CD14-positive monocyte (primary cell): ENCODE results near the gene PTCH2. TPM values are rescaled to one million over a fixed set of nuclear protein-coding genes. Genes with fewer than 3 reads are reported as not detected.
A peak's percentile ranks its signal among the peaks of the same experiment; 100 is the strongest.
"Not testable (repeated sequence)": the region's sequence is repeated elsewhere in the genome, so short reads cannot be mapped to it uniquely, and the experiment has no call there.

Experiments used
- DNase-seq, 3 donors: peaks; one replicate each; pipeline ENCODE4 v3.0.0-alpha.2; 2011 to 2022
- H2AFZ ChIP-seq: 2 replicates; pipeline ENCODE4 v1.6.0; 2012; ENCODE audit warnings: mild to moderate bottlenecking, low read depth, low read length, inconsistent platforms; ENCODE audit not compliant: insufficient read depth, poor library complexity, severe bottlenecking
- H3K27ac ChIP-seq, 2 donors: 1 replicate in 1 of 2; 2 replicates in 1 of 2; pipeline ENCODE4 v1.5.1; 2012 to 2013; ENCODE audit warnings: low read length in 2 of 2, control low read depth in 1 of 2, inconsistent platforms in 1 of 2, low read depth in 1 of 2, mild to moderate bottlenecking in 1 of 2
- H3K27me3 ChIP-seq, 2 donors: one replicate each; pipeline versions ENCODE4 v1.6.0 to v1.6.1; 2011 to 2013; ENCODE audit warnings: low read length in 2 of 2; ENCODE audit not compliant: control insufficient read depth in 2 of 2, insufficient read depth in 2 of 2
- H3K36me3 ChIP-seq, 2 donors: replicated peaks in 1 of 2; 1 replicate in 1 of 2; 2 replicates in 1 of 2; pipeline versions ENCODE4 v1.5.1 to v1.6.1; 2012 to 2013; ENCODE audit warnings: low read length in 2 of 2, control low read depth in 1 of 2, inconsistent platforms in 1 of 2, mild to moderate bottlenecking in 1 of 2; ENCODE audit not compliant: insufficient read depth in 2 of 2, control insufficient read depth in 1 of 2
- H3K4me1 ChIP-seq, 2 donors: 1 replicate in 1 of 2; 2 replicates in 1 of 2; pipeline versions ENCODE4 v1.5.1 to v1.6.1; 2012 to 2013; ENCODE audit warnings: low read length in 2 of 2, control low read depth in 1 of 2, inconsistent platforms in 1 of 2, mild to moderate bottlenecking in 1 of 2, moderate library complexity in 1 of 2; ENCODE audit not compliant: insufficient read depth in 2 of 2, control insufficient read depth in 1 of 2
- H3K4me2 ChIP-seq: replicated peaks from 2 replicates; pipeline ENCODE3; 2012; ENCODE audit warnings: low read length, moderate library complexity, mild to moderate bottlenecking; ENCODE audit not compliant: poor library complexity, severe bottlenecking; ENCODE audit errors: extremely low read depth
- H3K4me3 ChIP-seq, 3 experiments: fragments of 200-600 bp in 1 of 3; sonication (generic) in 1 of 3; replicated peaks in 1 of 3; 1 replicate in 2 of 3; 2 replicates in 1 of 3; pipeline ENCODE4 v1.5.1; 2011 to 2013; ENCODE audit warnings: low read length in 3 of 3, mild to moderate bottlenecking in 3 of 3, control low read depth in 2 of 3, low read depth in 2 of 3, inconsistent platforms in 1 of 3, moderate library complexity in 1 of 3
- H3K79me2 ChIP-seq: 2 replicates; pipeline ENCODE4 v1.6.0; 2012; ENCODE audit warnings: mild to moderate bottlenecking, control low read depth, inconsistent platforms, low read length, moderate library complexity; ENCODE audit not compliant: insufficient read depth
- H3K9ac ChIP-seq: 2 replicates; pipeline ENCODE4 v1.6.0; 2017; ENCODE audit warnings: low read length, mild to moderate bottlenecking; ENCODE audit not compliant: insufficient read depth, poor library complexity, severe bottlenecking
- H3K9me3 ChIP-seq, 2 donors: replicated peaks in 1 of 2; 1 replicate in 1 of 2; 2 replicates in 1 of 2; pipeline versions ENCODE4 v1.5.1 to v1.6.1; 2012 to 2013; ENCODE audit warnings: low read length in 2 of 2, control low read depth in 1 of 2; ENCODE audit not compliant: control insufficient read depth in 1 of 2, insufficient read depth in 1 of 2
- H4K20me1 ChIP-seq: 2 replicates; pipeline ENCODE4 v1.6.0; 2012; ENCODE audit warnings: mild to moderate bottlenecking, low read length, control low read depth, moderate library complexity; ENCODE audit not compliant: insufficient read depth
- H3K27ac Mint-ChIP-seq, 7 donors: one replicate each; pipeline ENCODE4 v1.8.0; 2020; ENCODE audit warnings: mild to moderate bottlenecking in 7 of 7, mixed read lengths in 7 of 7, moderate library complexity in 6 of 7, inconsistent platforms in 2 of 7
- H3K27me3 Mint-ChIP-seq, 3 donors: one replicate each; pipeline ENCODE4 v1.8.0; 2021 to 2022; ENCODE audit warnings: low read depth in 3 of 3, mild to moderate bottlenecking in 3 of 3, mixed read lengths in 3 of 3, moderate library complexity in 3 of 3, inconsistent platforms in 1 of 3
- H3K36me3 Mint-ChIP-seq, 2 donors: one replicate each; pipeline ENCODE4 v1.8.0; 2020; ENCODE audit warnings: mixed read lengths in 2 of 2, inconsistent platforms in 1 of 2, mild to moderate bottlenecking in 1 of 2
- H3K4me1 Mint-ChIP-seq: one replicate; pipeline ENCODE4 v1.8.0; 2020; ENCODE audit warnings: mild to moderate bottlenecking, mixed read lengths
- H3K4me3 Mint-ChIP-seq, 2 donors: one replicate each; pipeline ENCODE4 v1.8.0; 2020; ENCODE audit warnings: mild to moderate bottlenecking in 2 of 2, mixed read lengths in 2 of 2, moderate library complexity in 1 of 2
- H3K9me3 Mint-ChIP-seq, 7 donors: one replicate each; pipeline ENCODE4 v1.8.0; 2020 to 2022; ENCODE audit warnings: mixed read lengths in 7 of 7, mild to moderate bottlenecking in 6 of 7, moderate library complexity in 6 of 7, inconsistent platforms in 2 of 7
- CTCF ChIP-seq: fragments of 200-600 bp; IDR thresholded peaks from one replicate; pipeline ENCODE4 v1.8.0; 2022; ENCODE audit warnings: antibody characterized with exemption, mild to moderate bottlenecking
- WGBS: methylation state at CpG from one replicate; pipeline ENCODE4 v1.1.5; 2013; ENCODE audit warnings: missing lambda C conversion rate; ENCODE audit not compliant: insufficient coverage; 5-methylcytosine and 5-hydroxymethylcytosine counted together
- intact Hi-C, 2 donors: fragments of 100-400 bp; cut with micrococcal nuclease; formaldehyde crosslinking; loops; one replicate each; pipeline versions ENCODE4 v1.15.0 to v1.15.1; 2023
- polyA plus RNA-seq, 3 donors: library from polyadenylated mRNA; depleted of rRNA in 1 of 3; unstranded in 2 of 3; stranded (reverse) in 1 of 3; fragments of 300-500 nt in 2 of 3; fragments of >200 nt in 1 of 3; fragmentation: Illumina TruSeq in 2 of 3; gene quantifications; 1 replicate in 2 of 3; 2 replicates in 1 of 3; pipeline ENCODE4 v1.2.3, GENCODE V29; 2012 to 2021

The PTCH2 gene
- polyA plus RNA-seq, 3 donors, result 0.18 to 0.71 (median 0.22) TPM

DNA sequence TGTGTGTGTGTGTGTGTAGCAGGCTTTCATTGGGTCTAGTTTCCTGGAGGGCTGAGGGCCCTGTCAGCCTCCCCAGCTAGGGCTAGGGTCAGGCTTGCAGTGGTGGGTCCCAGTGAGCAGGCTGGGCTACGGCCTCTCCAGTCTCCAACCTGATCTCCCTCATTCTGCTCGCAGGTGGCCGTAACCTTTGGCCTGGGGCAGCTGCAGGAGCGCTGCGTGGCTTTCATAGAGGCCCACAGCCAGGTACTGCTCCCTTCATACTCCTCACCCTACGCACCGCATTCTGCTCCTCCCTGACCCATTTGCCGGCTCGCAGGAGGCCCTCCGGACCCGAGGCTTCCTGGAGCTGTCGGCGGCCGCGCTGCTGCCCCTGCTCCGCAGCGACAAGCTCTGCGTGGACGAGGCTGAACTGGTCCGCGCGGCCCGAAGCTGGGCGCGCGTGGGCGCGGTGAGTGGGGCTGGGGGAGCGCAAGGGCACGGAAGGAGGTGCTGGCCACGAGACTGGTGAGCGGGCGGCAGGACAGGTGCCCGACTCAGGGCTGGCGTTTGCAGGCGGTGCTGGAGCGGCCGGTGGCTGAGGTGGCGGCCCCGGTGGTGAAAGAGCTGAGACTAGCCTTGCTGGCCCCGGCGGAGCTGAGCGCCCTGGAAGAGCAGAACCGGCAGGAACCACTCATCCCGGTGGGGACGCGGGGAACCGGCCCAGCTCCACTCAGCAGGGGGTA is 30.1 kb downstream of the PTCH2 start:
- Mint-ChIP-seq H3K4me3 (peak overlapping the region; percentile 63 to 82), H3K36me3 (peaks cover 12 to 17% of the 10 kb centered on the region in 2 donors), H3K27ac (peak overlapping the region in 4 of 7 donors; percentile 46 to 100 (median 86)), H3K4me1 (peaks cover 79% of the 10 kb centered on the region), H3K9me3 (no peaks in the 10 kb centered on the region), H3K27me3 (peaks cover 0 to 1% (median 0%) of the 10 kb centered on the region in 3 donors)
- no peak for TF ChIP-seq CTCF
- Histone ChIP-seq H3K27me3 (no peaks in the 10 kb centered on the region), H3K36me3 (no peaks in the 10 kb centered on the region), H3K4me2 (peak overlapping the region; percentile 77), H3K9me3 (no peaks in the 10 kb centered on the region), H3K9ac (peak overlapping the region; percentile 66), H3K79me2 (no peaks in the 10 kb centered on the region), H3K4me1 (peaks cover 69 to 75% of the 10 kb centered on the region in 2 donors), H4K20me1 (no peaks in the 10 kb centered on the region), H3K4me3 (peak overlapping the region; percentile 44 to 74 (median 52)), H3K27ac (peak overlapping the region in 1 of 2 donors; percentile 85), H2AFZ (peak overlapping the region; percentile 61)
- intact Hi-C loops, result no loop called here
- peak in 1 of 3 donors; percentile 13 for DNase-seq
- WGBS, result 76% methylated on average over 48 of the region's 48 CpGs

DNA sequence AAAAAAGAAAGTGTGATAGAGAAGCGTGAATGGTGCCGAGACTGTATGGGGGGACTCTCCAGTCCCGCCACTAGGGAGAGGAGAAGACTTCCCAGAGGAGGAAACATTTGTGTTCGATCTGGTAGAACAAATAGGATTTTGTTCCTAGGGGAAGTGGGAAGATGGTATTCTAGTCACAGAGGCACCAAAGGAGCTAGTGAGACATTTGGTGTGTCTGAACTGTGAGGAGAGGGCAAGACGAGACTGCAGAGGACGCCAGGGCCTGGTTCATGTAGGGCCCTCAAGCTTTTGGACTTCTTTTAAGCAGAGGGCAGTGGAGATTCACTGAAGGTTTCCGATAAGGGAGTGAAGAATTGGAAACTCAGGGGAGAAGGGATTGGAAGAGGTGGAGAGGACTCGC is 31.8 kb downstream of the PTCH2 start:
- no peak for TF ChIP-seq CTCF
- 86% methylated on average over 8 of the region's 8 CpGs for WGBS
- no peaks in the 10 kb centered on the region for H3K79me2 ChIP-seq
- no peaks in the 10 kb centered on the region for H3K27me3 ChIP-seq
- peak overlapping the region; percentile 70 to 100 (median 100) for H3K27ac Mint-ChIP-seq
- peaks cover 87% of the 10 kb centered on the region for H3K4me1 Mint-ChIP-seq
- intact Hi-C loops, result no loop called here
- H3K9ac ChIP-seq, result no peak overlapping the region
- no peak for DNase-seq
- peaks cover 84 to 88% of the 10 kb centered on the region in 2 donors for H3K4me1 ChIP-seq
- H3K27me3 Mint-ChIP-seq, result peaks cover 0 to 3% (median 1%) of the 10 kb centered on the region in 3 donors
- no peaks in the 10 kb centered on the region for H4K20me1 ChIP-seq
- no peak overlapping the region for H2AFZ ChIP-seq
- no peak overlapping the region for H3K4me2 ChIP-seq
- no peaks in the 10 kb centered on the region for H3K9me3 Mint-ChIP-seq
- peaks cover 0 to 4% of the 10 kb centered on the region in 2 donors for H3K36me3 ChIP-seq
- no peaks in the 10 kb centered on the region for H3K9me3 ChIP-seq
- H3K4me3 ChIP-seq, result no peak overlapping the region
- no peak overlapping the region for H3K4me3 Mint-ChIP-seq
- peaks cover 19 to 24% of the 10 kb centered on the region in 2 donors for H3K36me3 Mint-ChIP-seq
- peak overlapping the region in 1 of 2 donors; percentile 99 for H3K27ac ChIP-seq

DNA sequence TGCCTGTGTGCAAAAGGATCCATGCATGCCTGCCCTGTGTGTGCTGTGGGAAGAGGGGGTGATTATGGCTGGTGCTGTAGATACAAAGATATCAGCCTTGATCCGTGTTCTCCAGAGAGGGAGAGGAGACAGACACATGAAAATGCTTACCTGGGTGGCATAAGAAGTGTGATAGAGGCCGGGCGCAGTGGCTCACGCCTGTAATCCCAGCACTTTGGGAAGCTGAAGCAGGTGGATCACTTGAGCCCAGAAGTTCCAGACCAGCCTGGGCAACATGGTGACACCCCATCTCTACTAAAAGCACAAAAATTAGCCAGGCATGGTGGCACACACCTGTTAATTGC is 32.3 kb downstream of the PTCH2 start:
- Mint-ChIP-seq H3K4me3 (peak overlapping the region in 1 of 2 donors; percentile 57), H3K4me1 (peaks cover 85% of the 10 kb centered on the region), H3K36me3 (peaks cover 21 to 24% of the 10 kb centered on the region in 2 donors), H3K27ac (peak overlapping the region; percentile 100)
- H3K36me3 ChIP-seq, H3K9me3 ChIP-seq, DNase-seq, H4K20me1 ChIP-seq, intact Hi-C loops, H3K9me3 Mint-ChIP-seq, H3K27me3 ChIP-seq, H3K79me2 ChIP-seq, H3K27me3 Mint-ChIP-seq, H2AFZ ChIP-seq: not testable (repeated sequence)
- peak overlapping the region in 1 of 3 experiments; percentile 29 for H3K4me3 ChIP-seq
- H3K27ac ChIP-seq, result peak overlapping the region; percentile 99 to 100
- peak overlapping the region; percentile 25 for H3K4me2 ChIP-seq
- H3K4me1 ChIP-seq, result peaks cover 88 to 93% of the 10 kb centered on the region in 2 donors
- H3K9ac ChIP-seq, result peak overlapping the region; percentile 83
- WGBS, result 60% methylated on average over 1 of the region's 4 CpGs
